GM12873 (cell line): Measurements from ENCODE around the gene SLC7A14.

ENCODE experiments used
- CTCF ChIP-seq: IDR thresholded peaks from 2 replicates; pipeline ENCODE4 v1.5.1; 2012; ENCODE audit warnings: low read depth, mild to moderate bottlenecking, moderate library complexity, low read length, control low read depth; ENCODE audit not compliant: insufficient read depth; ENCODE audit errors: missing control alignments

The SLC7A14 gene

DNA sequence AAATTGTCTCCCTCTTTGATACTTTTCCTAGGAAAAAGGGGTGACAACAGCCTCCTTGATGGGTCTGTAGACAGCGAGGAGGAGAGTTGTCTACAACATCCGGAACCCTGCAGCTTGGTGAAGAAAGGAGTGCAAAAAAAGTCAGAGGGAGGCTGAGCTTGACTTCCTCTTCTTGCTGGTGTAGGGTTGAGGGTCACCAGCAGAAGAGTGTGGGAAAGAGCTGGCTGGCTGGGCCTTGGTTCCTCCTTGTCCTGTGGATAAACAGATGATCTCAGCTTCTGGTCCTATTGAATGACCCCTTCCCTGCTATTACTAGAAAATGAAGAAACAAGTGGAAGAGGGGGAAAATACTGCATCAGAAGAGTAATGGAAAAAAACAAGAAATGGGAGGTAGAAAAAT, 20.4 kb downstream of the SLC7A14 start:
- no peak for TF ChIP-seq CTCF

DNA sequence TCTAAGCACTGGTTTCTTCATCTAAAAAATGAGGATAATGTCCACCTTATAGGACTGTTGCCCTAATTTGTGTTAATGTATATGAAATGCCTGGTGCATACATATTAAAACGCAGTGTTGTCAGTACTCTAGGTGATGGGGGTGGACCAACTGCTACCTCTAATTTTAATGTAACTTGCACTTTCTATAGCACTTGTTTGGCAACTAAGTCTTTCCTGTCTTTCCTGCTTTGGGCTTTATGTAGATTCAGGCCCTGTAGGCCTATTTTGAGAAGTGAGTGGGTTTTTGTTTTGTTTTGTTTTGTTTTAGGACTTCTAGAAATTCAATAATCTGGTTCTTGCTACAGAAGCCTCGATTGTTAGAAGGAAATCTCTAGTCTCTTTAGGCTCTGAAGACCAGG, 21.2 kb downstream of the SLC7A14 start:
- TF ChIP-seq CTCF = no peak

- no peak for TF ChIP-seq CTCF
Measured at GRCh38 chr3:170563712-170564423, 22.0 kb downstream of the SLC7A14 start.

DNA sequence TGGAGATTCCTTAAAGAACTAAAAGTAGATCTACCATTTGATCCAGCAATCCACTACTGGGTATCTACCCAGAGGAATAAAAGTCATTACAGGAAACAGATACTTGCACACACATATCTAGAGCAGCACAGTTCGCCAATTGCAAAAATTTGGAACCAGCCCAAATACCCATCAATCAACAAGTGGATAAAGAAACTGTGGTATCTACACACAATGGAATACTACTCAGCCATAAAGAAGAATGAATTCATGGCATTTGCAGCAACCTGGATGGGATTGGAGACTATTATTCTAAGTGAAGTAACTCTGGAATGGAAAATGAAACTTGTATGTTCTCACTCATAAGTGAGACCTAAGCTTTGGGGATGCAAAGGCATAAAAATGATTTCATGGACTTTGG, 23.8 kb downstream of the SLC7A14 start:
- no peak for TF ChIP-seq CTCF

DNA sequence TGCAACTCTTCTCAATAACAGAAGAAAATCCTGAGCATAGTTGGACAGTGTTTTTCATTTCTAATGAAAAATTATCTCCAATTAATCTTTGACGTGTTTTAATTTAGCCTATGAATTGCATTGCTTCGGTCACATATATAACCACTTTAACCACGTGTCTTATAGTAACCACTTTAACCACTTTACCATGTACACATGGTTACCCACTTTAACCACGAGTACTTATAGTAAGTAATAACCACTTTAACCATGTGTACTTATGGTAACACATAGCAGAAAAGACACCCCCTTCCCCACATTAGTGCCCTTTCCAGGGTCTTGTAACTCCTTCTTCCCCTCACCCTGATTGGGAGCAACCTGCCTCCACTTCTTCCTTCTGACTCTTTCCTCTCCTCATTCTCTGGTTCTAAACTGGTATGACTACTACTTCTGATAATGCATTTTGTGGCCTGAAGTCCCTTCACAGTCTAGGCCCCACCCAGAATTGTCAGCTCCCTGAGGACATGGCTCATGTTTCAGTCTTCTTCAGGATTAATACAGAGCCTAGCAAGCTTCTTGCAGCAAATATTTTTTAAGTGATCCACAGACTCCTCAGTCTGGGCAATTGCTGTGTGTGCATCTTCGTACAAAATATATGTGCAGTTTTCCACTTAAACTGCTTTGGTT, 25.0 kb downstream of the SLC7A14 start:
- no peak for TF ChIP-seq CTCF

DNA sequence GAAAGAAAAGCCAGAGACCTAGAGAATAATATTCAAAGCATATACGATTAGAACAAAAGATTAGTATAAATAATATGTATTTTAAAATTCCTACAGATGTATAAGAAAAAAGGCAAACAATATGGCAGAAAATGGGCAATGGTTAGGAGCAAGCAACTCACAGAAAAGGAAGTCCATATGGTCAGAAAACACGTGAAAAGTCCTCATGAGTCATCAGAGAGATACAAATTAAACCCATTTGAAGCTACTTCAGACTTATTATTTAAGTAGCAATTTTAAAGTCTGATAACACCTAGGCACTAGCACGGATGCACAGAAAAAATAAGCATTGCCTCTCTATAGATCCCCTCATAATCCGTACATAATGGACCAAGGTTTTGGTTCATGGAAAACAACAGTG, 25.6 kb downstream of the SLC7A14 start:
- TF ChIP-seq CTCF = no peak

GRCh38 chr3:170558427-170558826, 27.4 kb downstream of the SLC7A14 start:
- no peak for TF ChIP-seq CTCF
